A673 (cell line): ENCODE results near the gene SGCA. TPM values are rescaled to one million over a fixed set of nuclear protein-coding genes. Genes with fewer than 3 reads are reported as not detected.

ENCODE experiments used
- BruUV-seq: library from RNA; stranded (reverse); fragments of 400-500 nt; replicated peaks from 2 replicates; lab custom pipeline; 2021; lab: Mats Ljungman, UMichigan
- CTCF ChIA-PET: fragments of 300-600 bp; sonication (Branson Sonifier 250); formaldehyde crosslinking; loops from one replicate; lab custom pipeline; 2022; ENCODE audit warnings: antibody characterized with exemption; lab: Charles Lee
- POLR2A ChIA-PET: fragments of 300-600 bp; sonication (Branson Sonifier 250); formaldehyde crosslinking; loops from one replicate; lab custom pipeline; 2022; ENCODE audit warnings: antibody characterized with exemption; ENCODE audit not compliant: low non-redundant PET; lab: Charles Lee
- DNase-seq: peaks from one replicate; pipeline ENCODE4 v3.0.0-alpha.2; 2015; ENCODE audit warnings: low spot score
- H3K27ac ChIP-seq: fragments of 200-600 bp; sonication (generic); 2 replicates; pipeline ENCODE4 v1.5.1; 2016; ENCODE audit warnings: mixed run types, low read depth, mild to moderate bottlenecking, mixed read lengths, antibody characterized with exemption, low read length; ENCODE audit not compliant: poor library complexity, severe bottlenecking
- H3K27me3 ChIP-seq: fragments of 200-600 bp; sonication (generic); replicated peaks from 2 replicates; pipeline ENCODE4 v1.6.1; 2017; ENCODE audit warnings: mixed run types, low read depth, mild to moderate bottlenecking, mixed read lengths, antibody characterized with exemption, low read length; ENCODE audit not compliant: insufficient read depth, poor library complexity
- H3K36me3 ChIP-seq: fragments of 200-600 bp; sonication (generic); 2 replicates; pipeline ENCODE4 v1.6.1; 2016; ENCODE audit warnings: mixed run types, mild to moderate bottlenecking, mixed read lengths, antibody characterized with exemption, low read length; ENCODE audit not compliant: insufficient read depth, poor library complexity, severe bottlenecking
- H3K4me1 ChIP-seq: fragments of 200-600 bp; sonication (generic); 2 replicates; pipeline ENCODE4 v1.6.1; 2017; ENCODE audit warnings: mixed run types, mild to moderate bottlenecking, mixed read lengths, antibody characterized with exemption, low read length; ENCODE audit not compliant: insufficient read depth, poor library complexity, severe bottlenecking
- H3K4me3 ChIP-seq: fragments of 200-600 bp; sonication (generic); 2 replicates; pipeline ENCODE4 v1.5.1; 2016; ENCODE audit warnings: low read depth, mixed run types, mild to moderate bottlenecking, mixed read lengths, low read length; ENCODE audit not compliant: poor library complexity, severe bottlenecking
- H3K9me3 ChIP-seq: fragments of 200-600 bp; sonication (generic); 2 replicates; pipeline ENCODE4 v1.6.1; 2016; ENCODE audit warnings: mixed run types, low read depth, mild to moderate bottlenecking, mixed read lengths, antibody characterized with exemption, low read length; ENCODE audit not compliant: poor library complexity, severe bottlenecking
- CTCF ChIP-seq: fragments of 300-800, 200-600 bp; sonication (generic); conservative IDR thresholded peaks from 2 replicates; pipeline ENCODE4 v1.5.1; 2017; ENCODE audit warnings: low read depth, mild to moderate bottlenecking, antibody characterized with exemption, low read length, moderate library complexity, mixed read lengths
- EZH2 ChIP-seq: fragments of 200-600 bp; sonication (generic); IDR thresholded peaks from 2 replicates; pipeline ENCODE4 v1.6.1; 2017; ENCODE audit warnings: borderline replicate concordance, low read depth, mild to moderate bottlenecking, mixed read lengths, antibody characterized with exemption, low read length; ENCODE audit not compliant: poor library complexity, severe bottlenecking
- intact Hi-C: fragments of 100-400 bp; cut with micrococcal nuclease; formaldehyde crosslinking; loops from one replicate; pipeline ENCODE4 v1.10.0; 2022; ENCODE audit not compliant: unreplicated experiment
- total RNA-seq: library from RNA; stranded (reverse); gene quantifications from 2 replicates; pipeline ENCODE4 v1.2.3, GENCODE V29; 2021

The SGCA gene
- total RNA-seq, 1 experiment from 2014 or later = not detected

- no peak for TF ChIP-seq EZH2
- TF ChIP-seq CTCF = no peak
- CTCF ChIA-PET = no interaction called here
- H3K27me3 ChIP-seq = no peaks in the 10 kb centered on the region
- intact Hi-C loops = no loop called here
- H3K4me3 ChIP-seq = no peak overlapping the region
- POLR2A ChIA-PET = no interaction called here
- DNase-seq = no peak
- no peaks in the 10 kb centered on the region for H3K4me1 ChIP-seq
- H3K9me3 ChIP-seq = no peaks in the 10 kb centered on the region
- H3K27ac ChIP-seq = no peak overlapping the region
- no peaks in the 10 kb centered on the region for H3K36me3 ChIP-seq
- no TSS peak for BruUV-seq
Measured at GRCh38 chr17:50184611-50185398, 19.0 kb downstream of the SGCA start.

DNA sequence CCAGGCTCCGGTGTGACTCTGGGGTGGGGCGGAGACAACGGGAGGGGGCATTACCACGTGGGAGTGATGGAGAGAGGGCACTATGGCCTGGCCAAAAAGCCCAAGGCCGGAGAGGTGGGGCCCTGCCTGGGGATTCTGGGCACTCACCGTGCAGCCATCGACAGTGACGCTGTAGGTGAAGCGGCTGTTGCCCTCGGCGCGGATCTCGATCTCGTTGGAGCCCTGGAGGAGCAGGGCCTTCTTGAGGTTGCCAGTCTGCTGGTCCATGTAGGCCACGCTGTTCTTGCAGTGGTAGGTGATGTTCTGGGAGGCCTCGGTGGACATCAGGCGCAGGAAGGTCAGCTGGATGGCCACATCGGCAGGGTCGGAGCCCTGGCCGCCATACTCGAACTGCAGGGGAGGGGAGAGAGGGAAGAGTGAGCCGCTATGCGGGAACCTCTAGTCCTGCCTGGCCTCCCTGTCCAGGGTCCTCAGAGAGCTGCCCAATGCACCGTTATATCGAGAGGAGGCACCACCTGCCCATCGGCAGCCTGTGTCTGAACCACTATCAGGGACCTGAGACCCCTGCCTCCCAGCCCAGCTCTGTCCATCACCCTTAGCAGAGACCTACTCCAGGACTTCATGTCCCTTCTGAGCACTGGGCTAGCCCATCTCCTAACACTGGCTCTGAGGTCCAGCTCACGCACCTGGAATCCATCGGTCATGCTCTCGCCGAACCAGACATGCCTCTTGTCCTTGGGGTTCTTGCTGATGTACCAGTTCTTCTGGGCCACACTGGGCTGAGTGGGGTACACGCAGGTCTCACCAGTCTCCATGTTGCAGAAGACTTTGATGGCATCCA lies 20.0 kb downstream of the SGCA start:
- no peak overlapping the region for H3K27ac ChIP-seq
- no peak overlapping the region for H3K4me3 ChIP-seq
- no peak for DNase-seq
- no peaks in the 10 kb centered on the region for H3K36me3 ChIP-seq
- BruUV-seq = TSS peak; percentile 55
- intact Hi-C loops = no loop called here
- no peaks in the 10 kb centered on the region for H3K4me1 ChIP-seq
- ChIA-PET POLR2A (no interaction called here), CTCF (no interaction called here)
- no peak for TF ChIP-seq CTCF
- no peak for TF ChIP-seq EZH2
- H3K27me3 ChIP-seq = no peaks in the 10 kb centered on the region
- no peaks in the 10 kb centered on the region for H3K9me3 ChIP-seq

GRCh38 chr17:50186661-50187393 lies 21.0 kb downstream of the SGCA start:
- DNase-seq = no peak
- intact Hi-C loops = no loop called here

More at GRCh38 chr17:50186661-50187393, 21.0 kb downstream of the SGCA start:
- Histone ChIP-seq H3K9me3 (no peaks in the 10 kb centered on the region), H3K4me1 (no peaks in the 10 kb centered on the region), H3K27ac (no peak overlapping the region), H3K36me3 (no peaks in the 10 kb centered on the region), H3K4me3 (no peak overlapping the region), H3K27me3 (no peaks in the 10 kb centered on the region)
- no TSS peak for BruUV-seq
- POLR2A ChIA-PET = interaction anchor here (0.6 kb wide), 1 partner anchor 178 kb away, joined by 3 read pairs; no protein-coding TSS in a partner anchor
- TF ChIP-seq EZH2 (no peak), CTCF (no peak)
- CTCF ChIA-PET = no interaction called here
